GM18508 (cell line): ENCODE data around the gene ALKBH6.
"Not testable (repeated sequence)": the region's sequence is repeated elsewhere in the genome, so short reads cannot be mapped to it uniquely, and the experiment has no call there.

Experiments
- ATAC-seq: cut with Tn5 transposase; IDR thresholded peaks from one replicate; pipeline ENCODE4 v1.9.1; 2021; ENCODE audit warnings: moderate number of reproducible peaks; ENCODE audit not compliant: insufficient read depth, unreplicated experiment

Gene ALKBH6

GRCh38 chr19:36014012-36014924 lies at the start of gene ALKBH6:
TSS of gene ALKBH6 (minus strand) at chr19:36014213. CDS start at chr19:36013397, 816 bp downstream.
- ATAC-seq = peak; percentile 84

- no peak for ATAC-seq
Observed at GRCh38 chr19:36061367-36061766, 47.4 kb upstream of the ALKBH6 start.

GRCh38 chr19:36060430-36060829 lies 46.4 kb upstream of the ALKBH6 start:
- no peak for ATAC-seq

GRCh38 chr19:36059180-36059910 lies 45.3 kb upstream of the ALKBH6 start:
- ATAC-seq = no peak

- ATAC-seq = no peak
Observed at GRCh38 chr19:36058481-36059179, 44.6 kb upstream of the ALKBH6 start.

GRCh38 chr19:36054733-36055686 lies 41.0 kb upstream of the ALKBH6 start, which contains the start of gene WDR62:
TSS of gene WDR62 (plus strand) at chr19:36054897. CDS start at chr19:36054972, 75 bp downstream.
- peak; percentile 41 for ATAC-seq

GRCh38 chr19:36054119-36054732 lies 40.2 kb upstream of the ALKBH6 start, which contains the start of gene THAP8:
TSS of gene THAP8 (minus strand) at chr19:36054285. CDS start at chr19:36054217, 68 bp downstream.
- ATAC-seq = peak; percentile 57

GRCh38 chr19:36051637-36052036 lies 37.6 kb upstream of the ALKBH6 start:
- no peak for ATAC-seq

GRCh38 chr19:36051236-36051635 lies 37.2 kb upstream of the ALKBH6 start:
- ATAC-seq = no peak

- no peak for ATAC-seq
Observed at GRCh38 chr19:36049080-36049698, 35.2 kb upstream of the ALKBH6 start.

- ATAC-seq = no peak
Observed at GRCh38 chr19:36047835-36048234, 33.8 kb upstream of the ALKBH6 start.

GRCh38 chr19:36046443-36047050 lies 32.5 kb upstream of the ALKBH6 start:
- no peak for ATAC-seq

- no peak for ATAC-seq
Observed at GRCh38 chr19:36043952-36044351, 29.9 kb upstream of the ALKBH6 start.

- no peak for ATAC-seq
Observed at GRCh38 chr19:36041831-36042230, 27.8 kb upstream of the ALKBH6 start.

- ATAC-seq = not testable (repeated sequence)
Observed at GRCh38 chr19:36041092-36041491, 27.1 kb upstream of the ALKBH6 start.

- ATAC-seq = no peak
Observed at GRCh38 chr19:36040495-36040894, 26.5 kb upstream of the ALKBH6 start.

- ATAC-seq = no peak
Observed at GRCh38 chr19:36032251-36033104, 18.5 kb upstream of the ALKBH6 start, which contains the start of gene CLIP3. TSS of gene CLIP3 (minus strand) at chr19:36032873. CDS start at chr19:36032357, 516 bp downstream.
